Type B pancreatic cell (in vitro differentiated cells): ENCODE data around the gene DNAJC24. TPM values are rescaled to one million over a fixed set of nuclear protein-coding genes. Genes with fewer than 3 reads are reported as not detected.

Experiments used
- DNase-seq: peaks from one replicate; pipeline ENCODE4 v3.0.0; 2021; ENCODE audit warnings: mixed read lengths; ENCODE audit not compliant: unreplicated experiment; ENCODE audit errors: extremely low spot score
- H3K27ac Mint-ChIP-seq: 2 replicates; pipeline ENCODE4 v1.8.0; 2021; ENCODE audit warnings: mild to moderate bottlenecking, mixed read lengths
- H3K27me3 Mint-ChIP-seq: 2 replicates; pipeline ENCODE4 v1.8.0; 2021; ENCODE audit warnings: mixed read lengths
- H3K36me3 Mint-ChIP-seq: 2 replicates; pipeline ENCODE4 v1.8.0; 2021; ENCODE audit warnings: mixed read lengths
- H3K4me1 Mint-ChIP-seq: one replicate; pipeline ENCODE4 v1.8.0; 2021; ENCODE audit warnings: mixed read lengths; ENCODE audit not compliant: unreplicated experiment
- H3K4me3 Mint-ChIP-seq: 2 replicates; pipeline ENCODE4 v1.8.0; 2021; ENCODE audit warnings: mild to moderate bottlenecking, mixed read lengths
- H3K9me3 Mint-ChIP-seq: 2 replicates; pipeline ENCODE4 v1.8.0; 2021; ENCODE audit warnings: mixed read lengths
- CTCF ChIP-seq: fragments of 200-600 bp; sonication (generic); conservative IDR thresholded peaks from 2 replicates; pipeline ENCODE4 v1.5.0; 2021; ENCODE audit warnings: antibody characterized with exemption, mild to moderate bottlenecking
- total RNA-seq: library from RNA; stranded (reverse); gene quantifications from 2 replicates; pipeline ENCODE4 v1.2.1, GENCODE V29; 2021; ENCODE audit warnings: low replicate concordance

DNAJC24 gene
- total RNA-seq, 1 donor from 2014 or later: 21.3 TPM

- DNase-seq: no peak
- Mint-ChIP-seq H3K27me3 (no peaks in the 10 kb centered on the region), H3K9me3 (no peaks in the 10 kb centered on the region), H3K27ac (no peak overlapping the region), H3K4me1 (no peaks in the 10 kb centered on the region), H3K36me3 (peaks cover 4% of the 10 kb centered on the region), H3K4me3 (no peak overlapping the region)
- TF ChIP-seq CTCF: no peak
Observed at GRCh38 chr11:31442086-31442485, 72.4 kb downstream of the DNAJC24 start.

- H3K4me1 Mint-ChIP-seq: no peaks in the 10 kb centered on the region
- no peaks in the 10 kb centered on the region for H3K27me3 Mint-ChIP-seq
- H3K4me3 Mint-ChIP-seq: no peak overlapping the region
- no peak overlapping the region for H3K27ac Mint-ChIP-seq
- no peak for DNase-seq
- H3K9me3 Mint-ChIP-seq: no peaks in the 10 kb centered on the region
- TF ChIP-seq CTCF: no peak
- peaks cover 8% of the 10 kb centered on the region for H3K36me3 Mint-ChIP-seq
Observed at GRCh38 chr11:31443802-31444201, 74.1 kb downstream of the DNAJC24 start.

GRCh38 chr11:31445621-31446020, 76.0 kb downstream of the DNAJC24 start:
- TF ChIP-seq CTCF: no peak
- no peak overlapping the region for H3K4me3 Mint-ChIP-seq
- peaks cover 11% of the 10 kb centered on the region for H3K36me3 Mint-ChIP-seq
- no peaks in the 10 kb centered on the region for H3K4me1 Mint-ChIP-seq
- H3K27ac Mint-ChIP-seq: no peak overlapping the region
- H3K9me3 Mint-ChIP-seq: no peaks in the 10 kb centered on the region
- H3K27me3 Mint-ChIP-seq: no peaks in the 10 kb centered on the region
- DNase-seq: no peak

- H3K4me1 Mint-ChIP-seq: no peaks in the 10 kb centered on the region
- no peak for TF ChIP-seq CTCF
- no peak for DNase-seq
- no peaks in the 10 kb centered on the region for H3K27me3 Mint-ChIP-seq
- H3K9me3 Mint-ChIP-seq: no peaks in the 10 kb centered on the region
- peaks cover 22% of the 10 kb centered on the region for H3K36me3 Mint-ChIP-seq
- no peak overlapping the region for H3K4me3 Mint-ChIP-seq
- no peak overlapping the region for H3K27ac Mint-ChIP-seq
Observed at GRCh38 chr11:31449040-31449439, 79.4 kb downstream of the DNAJC24 start.

- Mint-ChIP-seq H3K9me3 (no peaks in the 10 kb centered on the region), H3K4me1 (no peaks in the 10 kb centered on the region), H3K36me3 (peaks cover 22% of the 10 kb centered on the region), H3K27ac (no peak overlapping the region), H3K27me3 (no peaks in the 10 kb centered on the region), H3K4me3 (no peak overlapping the region)
- no peak for TF ChIP-seq CTCF
- no peak for DNase-seq
Observed at GRCh38 chr11:31450841-31451240, 81.2 kb downstream of the DNAJC24 start.

GRCh38 chr11:31455177-31455576, 85.5 kb downstream of the DNAJC24 start:
- H3K27ac Mint-ChIP-seq: no peak overlapping the region
- DNase-seq: no peak
- H3K27me3 Mint-ChIP-seq: no peaks in the 10 kb centered on the region
- H3K36me3 Mint-ChIP-seq: peaks cover 14% of the 10 kb centered on the region
- no peak for TF ChIP-seq CTCF
- no peaks in the 10 kb centered on the region for H3K4me1 Mint-ChIP-seq
- no peaks in the 10 kb centered on the region for H3K9me3 Mint-ChIP-seq
- H3K4me3 Mint-ChIP-seq: no peak overlapping the region
